Endometrial microvascular endothelial cells (primary cell): Measurements from ENCODE around the gene GRID2. TPM values are rescaled to one million over a fixed set of nuclear protein-coding genes. Genes with fewer than 3 reads are reported as not detected.

ENCODE experiments used
- in situ Hi-C: cut with HindIII; loops from 2 replicates; pipeline ENCODE4 v1.10.0; 2017; ENCODE audit warnings: low sequenced_read_pairs, low pct_unique_long_range_greater_than_20kb; ENCODE audit errors: inconsistent ontology term
- total RNA-seq: library from RNA; depleted of rRNA; stranded (reverse); fragments of >200 nt; gene quantifications from one replicate; pipeline ENCODE4 v1.2.3, GENCODE V29; 2015; ENCODE audit errors: inconsistent ontology term

Gene GRID2
- total RNA-seq, 1 donor from 2014 or later = not detected

DNA sequence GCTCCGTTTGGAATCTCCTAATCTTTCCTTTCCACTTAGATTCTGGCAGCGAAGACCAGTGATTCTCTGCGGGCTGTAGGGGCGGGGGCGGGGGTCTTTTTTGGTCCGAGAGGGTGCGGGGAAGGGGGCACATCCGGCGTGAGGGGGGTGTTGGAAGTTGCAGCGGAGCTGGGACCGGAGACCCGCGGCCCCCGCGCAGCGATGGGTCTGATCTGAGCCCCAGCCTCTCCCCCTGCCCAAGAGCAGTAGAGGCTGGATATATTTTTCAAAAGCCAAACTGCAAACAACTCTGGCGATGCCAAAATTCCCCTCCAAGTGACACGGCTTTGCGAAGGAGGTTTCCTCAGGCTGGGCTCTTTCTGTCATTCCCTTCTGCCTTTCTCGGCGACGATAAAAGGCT, 355 bp downstream of the GRID2 start:
- in situ Hi-C loops = no loop called here

- in situ Hi-C loops = no loop called here
Observed at GRCh38 chr4:92304606-92305005, 840 bp downstream of the GRID2 start.

DNA sequence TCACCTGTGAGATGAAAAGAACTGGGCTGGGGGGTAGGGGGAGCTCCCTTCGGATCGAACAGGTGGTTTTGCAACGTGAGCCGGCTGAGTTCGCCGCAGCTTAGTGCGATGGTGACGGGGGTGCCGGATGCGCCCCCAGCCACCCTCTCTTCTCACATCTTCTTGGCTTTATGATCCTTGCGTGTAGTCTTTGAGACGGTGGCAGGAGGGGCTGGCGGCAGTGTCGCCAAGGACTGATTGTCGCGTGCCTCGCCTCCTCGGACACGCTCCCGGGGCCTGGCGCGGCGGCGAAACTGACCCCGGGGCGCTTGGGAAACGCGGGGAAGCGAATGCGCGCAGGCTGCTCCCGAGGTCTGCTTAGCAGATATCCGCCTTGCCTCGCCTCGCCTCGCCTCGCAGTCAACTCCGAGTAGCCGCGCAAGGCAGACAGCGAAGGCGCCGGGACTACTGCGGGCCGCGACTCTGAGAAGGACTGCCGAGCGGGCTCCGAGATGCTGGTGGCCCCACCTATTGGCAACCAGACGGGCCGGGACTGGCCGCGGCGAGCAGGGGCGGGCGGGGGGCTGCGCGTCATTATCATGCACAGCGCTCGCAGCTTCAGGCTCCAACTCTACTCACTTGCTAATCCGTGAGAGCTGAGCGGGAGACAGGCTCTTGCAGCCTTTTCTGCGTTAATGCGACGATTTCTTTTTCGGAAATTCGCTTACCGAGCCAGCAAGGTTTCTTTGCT, 1.5 kb downstream of the GRID2 start:
- in situ Hi-C loops = no loop called here

GRCh38 chr4:92305878-92306520, 2.2 kb downstream of the GRID2 start:
- in situ Hi-C loops = no loop called here

DNA sequence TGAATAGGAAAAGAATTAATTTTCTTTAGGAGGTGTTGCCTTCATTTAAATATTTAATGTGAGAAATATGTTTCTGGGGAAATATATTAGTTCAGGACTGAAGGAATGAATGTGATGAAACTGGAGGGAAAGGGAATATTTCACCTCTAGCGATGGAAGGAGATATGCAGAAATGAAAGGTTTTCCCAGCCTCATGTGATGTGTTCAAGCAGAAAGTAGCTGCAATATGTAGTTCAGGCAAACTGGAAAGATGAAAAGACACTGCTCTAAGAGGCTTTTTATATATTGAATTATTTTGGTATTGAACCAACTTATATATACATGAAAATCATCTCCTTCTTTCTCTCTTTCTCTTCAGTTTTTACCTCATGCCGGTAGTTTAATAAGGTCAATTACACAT, 3.4 kb downstream of the GRID2 start:
- in situ Hi-C loops = no loop called here

GRCh38 chr4:92307866-92308265, 4.1 kb downstream of the GRID2 start:
- in situ Hi-C loops = no loop called here

DNA sequence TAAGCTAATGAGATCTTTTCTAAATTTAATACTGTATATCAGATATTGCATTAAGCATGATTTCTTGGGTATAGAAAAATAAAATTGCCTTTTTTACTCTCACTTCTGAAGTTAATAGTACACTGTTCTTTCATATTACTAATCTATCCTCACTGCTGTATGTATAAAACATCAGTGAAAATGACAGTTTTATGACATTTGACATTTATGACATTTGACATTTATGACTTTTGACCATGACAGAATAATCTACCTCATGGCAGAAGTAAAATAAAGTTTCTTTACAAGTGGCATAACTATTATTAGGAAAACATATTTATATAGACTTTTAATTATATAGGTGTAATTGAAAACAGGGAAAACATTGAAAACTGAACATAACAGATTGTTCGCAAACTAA, 13.3 kb downstream of the GRID2 start:
- in situ Hi-C loops = no loop called here

GRCh38 chr4:92328095-92328494, 24.3 kb downstream of the GRID2 start:
- in situ Hi-C loops = no loop called here

DNA sequence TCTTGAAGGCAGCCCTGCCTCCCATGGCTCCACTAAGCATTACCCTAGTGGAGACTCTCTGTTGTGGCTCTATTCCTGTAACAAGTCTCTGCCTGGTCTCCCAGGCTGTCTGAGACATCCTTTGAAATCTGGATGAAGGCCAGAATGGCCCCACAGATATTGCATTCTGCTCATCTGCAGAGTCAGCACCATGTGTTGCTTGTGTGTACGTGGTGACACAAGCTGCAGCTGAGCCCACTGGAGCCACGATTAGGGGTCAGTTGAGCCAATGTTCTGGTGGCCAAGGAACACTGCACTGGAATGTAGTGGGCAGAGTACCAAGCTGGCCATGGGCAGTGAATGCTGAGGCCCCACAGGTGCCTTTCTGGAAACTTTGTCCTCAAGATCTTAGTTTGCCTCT, 29.2 kb downstream of the GRID2 start:
- in situ Hi-C loops = no loop called here

DNA sequence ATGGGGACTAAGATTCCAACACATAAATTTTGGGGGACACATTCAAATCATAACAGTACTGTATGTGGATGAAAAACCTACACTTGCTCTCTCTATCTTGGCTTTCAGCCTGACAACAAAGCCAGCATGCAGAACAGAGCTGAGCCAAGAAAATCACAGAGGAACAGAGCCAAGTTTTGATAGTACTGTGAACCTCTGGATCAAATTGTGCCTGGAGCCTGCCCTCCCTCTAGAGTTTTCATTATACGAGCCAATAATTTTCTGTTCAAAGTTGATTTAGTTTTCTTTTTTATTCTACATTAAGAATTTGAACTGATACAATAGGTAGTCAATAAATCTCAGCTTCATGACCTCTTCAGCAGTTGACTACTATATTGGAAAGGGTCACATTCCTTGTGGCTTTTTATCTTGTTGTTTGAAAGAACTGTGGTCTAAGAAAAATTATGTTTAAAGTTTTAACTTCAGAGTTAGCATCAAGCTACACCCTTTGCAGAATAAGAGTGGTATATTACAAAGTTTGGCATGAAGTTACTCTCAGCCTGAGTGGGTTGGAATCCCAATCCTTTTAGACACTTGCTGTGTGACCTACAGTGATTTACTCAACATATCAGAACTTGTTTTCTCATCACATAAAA, 31.1 kb downstream of the GRID2 start:
- in situ Hi-C loops = no loop called here

GRCh38 chr4:92339676-92340075, 35.9 kb downstream of the GRID2 start:
- in situ Hi-C loops = no loop called here

GRCh38 chr4:92344216-92344615, 40.5 kb downstream of the GRID2 start:
- in situ Hi-C loops = no loop called here

DNA sequence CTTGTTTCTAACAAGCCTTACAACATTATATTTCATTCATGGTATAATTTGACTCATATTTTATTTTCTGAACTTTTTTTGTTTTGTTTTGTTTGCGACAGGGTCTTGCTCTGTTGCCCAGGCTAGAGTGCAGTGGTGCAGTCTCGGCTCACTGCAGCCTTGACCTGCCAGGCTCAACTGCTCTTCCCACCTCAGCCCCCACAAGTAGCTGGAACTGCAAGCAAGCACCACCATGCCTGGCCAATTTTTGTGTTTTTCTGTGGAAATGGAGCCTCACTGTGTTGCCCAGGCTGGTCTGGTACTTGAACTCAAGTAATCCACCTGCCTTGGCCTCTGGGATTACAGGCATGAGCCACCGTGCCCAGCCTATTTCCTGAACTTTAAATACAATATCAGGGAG, 42.5 kb downstream of the GRID2 start:
- in situ Hi-C loops = no loop called here

DNA sequence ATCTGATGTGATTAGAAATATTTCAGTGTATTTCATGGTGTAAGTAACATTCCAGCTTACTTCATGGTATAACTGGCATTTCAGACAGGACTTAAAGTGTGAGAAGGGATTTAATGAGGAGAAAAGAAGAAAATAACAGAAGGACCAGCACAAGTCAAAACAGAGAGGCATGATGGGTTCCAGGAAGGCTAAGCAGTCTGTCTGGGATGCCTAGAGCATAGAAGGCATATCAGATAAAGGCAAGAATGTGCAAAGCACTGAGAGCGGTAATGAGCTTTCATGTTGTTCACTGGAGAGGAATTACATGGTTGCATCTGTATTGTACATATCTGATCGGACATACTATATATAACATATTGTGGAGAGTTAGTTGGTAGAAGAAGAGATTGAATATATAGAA, 54.2 kb downstream of the GRID2 start:
- in situ Hi-C loops = no loop called here

GRCh38 chr4:92359491-92359890, 55.7 kb downstream of the GRID2 start:
- in situ Hi-C loops = no loop called here

DNA sequence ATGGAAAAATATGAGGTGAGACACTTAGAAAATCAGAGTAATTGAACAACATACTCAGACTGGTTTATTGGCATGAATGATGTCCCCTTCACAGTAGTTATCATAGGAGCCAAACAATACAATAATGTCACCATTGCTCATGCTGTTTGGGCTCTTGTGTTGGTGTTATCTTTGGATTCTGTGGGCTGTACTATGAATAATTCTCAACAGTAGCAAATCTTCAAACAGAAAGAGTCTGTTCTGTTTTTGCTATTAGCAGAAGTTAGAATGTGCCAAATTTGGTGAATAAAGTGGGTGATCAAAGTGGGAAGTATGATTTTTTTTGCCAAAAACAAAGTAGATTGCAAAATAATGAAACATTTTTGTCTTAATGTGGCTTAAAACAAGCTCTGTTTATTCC, 58.3 kb downstream of the GRID2 start:
- in situ Hi-C loops = no loop called here

DNA sequence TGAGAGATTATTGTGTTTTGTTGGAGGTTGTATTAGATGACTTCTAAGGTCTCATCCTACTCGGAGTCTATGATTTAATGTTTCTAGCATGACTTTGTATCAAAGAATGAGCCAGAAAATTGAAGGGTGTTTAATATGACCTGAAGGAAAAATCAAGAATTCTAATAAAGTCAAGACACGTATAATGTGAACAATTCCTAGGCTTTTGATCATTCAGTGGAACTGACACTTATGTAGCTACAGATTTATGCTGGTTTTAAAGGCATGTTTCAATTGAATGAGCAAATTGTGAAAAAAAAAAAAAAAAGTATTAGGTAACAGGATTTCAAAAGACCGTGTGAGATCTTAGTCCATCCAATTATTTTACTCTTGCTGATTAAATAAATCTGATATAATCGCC, 64.9 kb downstream of the GRID2 start:
- in situ Hi-C loops = no loop called here

GRCh38 chr4:92381616-92382015, 77.8 kb downstream of the GRID2 start:
- in situ Hi-C loops = no loop called here

- in situ Hi-C loops = no loop called here
Observed at GRCh38 chr4:92382128-92382527, 78.4 kb downstream of the GRID2 start.

- in situ Hi-C loops = no loop called here
Observed at GRCh38 chr4:92387459-92388069, 83.8 kb downstream of the GRID2 start.
